Ovary (tissue), 3 donors: ENCODE results near the gene SND1.

Experiments used
- POLR2A ChIP-seq: fragments of 450-650 bp; IDR thresholded peaks from one replicate; pipeline ENCODE4 v1.6.1; 2017; ENCODE audit warnings: antibody characterized with exemption, mild to moderate bottlenecking, moderate library complexity
- TF ChIP-seq, protein P1 (sequence below), 3 donors: fragments of 450-650 bp in 2 of 3; fragments of 200-600 bp in 1 of 3; IDR thresholded peaks; one replicate each; pipeline versions ENCODE4 v1.5.1 to v1.8.0; 2016 to 2022; ENCODE audit warnings: antibody characterized with exemption in 3 of 3, mild to moderate bottlenecking in 1 of 3
- donor health status: DM: no; HTN: no; CAD: no.

DNA sequence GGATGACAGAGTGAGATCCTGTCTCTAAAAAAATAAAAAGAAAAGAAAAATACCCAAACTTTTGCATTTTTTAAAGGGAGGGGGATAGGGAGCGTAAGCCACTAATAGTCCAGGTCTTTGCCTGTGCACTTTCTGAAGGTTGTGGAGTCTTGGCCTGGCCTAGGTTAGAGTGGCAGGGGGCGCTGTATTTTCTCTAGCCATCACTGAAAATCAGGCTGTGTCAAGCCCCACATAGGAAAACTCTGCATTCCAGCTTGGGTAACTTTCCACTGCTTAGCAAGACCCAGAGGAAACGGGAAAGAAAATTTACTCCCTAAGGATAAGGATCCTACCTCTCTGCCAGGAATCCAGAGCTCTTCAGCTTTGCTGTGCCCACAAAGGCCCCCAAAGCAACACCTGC, 23.5 kb upstream of the SND1 start:
- no peak for TF ChIP-seq POLR2A
- TF ChIP-seq, protein P1, sequence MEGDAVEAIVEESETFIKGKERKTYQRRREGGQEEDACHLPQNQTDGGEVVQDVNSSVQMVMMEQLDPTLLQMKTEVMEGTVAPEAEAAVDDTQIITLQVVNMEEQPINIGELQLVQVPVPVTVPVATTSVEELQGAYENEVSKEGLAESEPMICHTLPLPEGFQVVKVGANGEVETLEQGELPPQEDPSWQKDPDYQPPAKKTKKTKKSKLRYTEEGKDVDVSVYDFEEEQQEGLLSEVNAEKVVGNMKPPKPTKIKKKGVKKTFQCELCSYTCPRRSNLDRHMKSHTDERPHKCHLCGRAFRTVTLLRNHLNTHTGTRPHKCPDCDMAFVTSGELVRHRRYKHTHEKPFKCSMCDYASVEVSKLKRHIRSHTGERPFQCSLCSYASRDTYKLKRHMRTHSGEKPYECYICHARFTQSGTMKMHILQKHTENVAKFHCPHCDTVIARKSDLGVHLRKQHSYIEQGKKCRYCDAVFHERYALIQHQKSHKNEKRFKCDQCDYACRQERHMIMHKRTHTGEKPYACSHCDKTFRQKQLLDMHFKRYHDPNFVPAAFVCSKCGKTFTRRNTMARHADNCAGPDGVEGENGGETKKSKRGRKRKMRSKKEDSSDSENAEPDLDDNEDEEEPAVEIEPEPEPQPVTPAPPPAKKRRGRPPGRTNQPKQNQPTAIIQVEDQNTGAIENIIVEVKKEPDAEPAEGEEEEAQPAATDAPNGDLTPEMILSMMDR (IDR thresholded peaks at IDR 0.05) = no peak
